ENCODE measurements around the gene TMSB4X.
"Not testable (repeated sequence)": the region's sequence is repeated elsewhere in the genome, so short reads cannot be mapped to it uniquely, and the experiment has no call there.

The TMSB4X gene

GRCh38 chrX:12974796-12975669 lies at the start of gene TMSB4X:
Gene TMSB4X (plus strand): TSS chrX:12975110.
- DNase-seq, result peak; percentile 93

DNA sequence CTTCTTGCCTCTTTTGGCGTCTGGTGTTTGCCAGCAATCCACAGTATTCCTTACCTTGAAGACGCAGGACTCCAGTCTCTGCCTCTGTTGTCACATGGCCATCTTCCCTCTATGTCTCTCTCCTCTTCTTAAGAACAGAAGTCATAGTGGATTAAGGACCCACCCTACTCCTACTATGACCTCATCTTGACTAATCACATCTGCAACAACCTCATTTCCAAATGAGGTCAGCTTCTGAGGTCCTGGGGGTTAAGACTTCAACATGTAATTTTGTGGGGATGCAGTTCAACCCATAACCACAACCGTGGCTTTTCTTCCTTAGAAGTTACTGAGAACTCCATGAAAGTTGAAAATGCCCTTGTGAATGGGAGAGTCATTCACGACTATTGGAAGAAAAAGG lies 45.2 kb upstream of the TMSB4X start:
- no peak for DNase-seq

GRCh38 chrX:12930150-12930549 lies 44.8 kb upstream of the TMSB4X start:
- no peak for DNase-seq

GRCh38 chrX:12932244-12932643 lies 42.7 kb upstream of the TMSB4X start:
- DNase-seq, result no peak

DNA sequence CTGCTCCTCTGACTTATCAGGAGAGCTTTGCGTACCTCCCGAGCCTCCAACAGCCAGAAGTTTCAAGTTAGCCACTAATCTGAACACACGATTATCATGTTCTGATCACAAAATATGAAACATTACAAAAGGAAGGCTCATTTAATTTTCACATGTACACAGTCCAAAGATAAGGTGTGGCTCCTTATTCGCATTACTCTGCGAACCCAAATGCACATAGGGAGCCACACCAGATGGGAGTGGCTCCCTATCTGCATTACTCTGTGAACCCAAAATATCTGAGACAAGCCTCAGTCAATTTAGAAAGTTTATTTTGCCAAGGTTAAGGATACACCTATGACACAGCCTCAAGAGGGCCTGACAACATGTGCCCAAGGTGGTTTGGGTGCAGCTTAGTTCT lies 40.1 kb upstream of the TMSB4X start:
- no peak for DNase-seq

- no peak for DNase-seq
Measured at GRCh38 chrX:12936947-12937346, 38.0 kb upstream of the TMSB4X start.

GRCh38 chrX:12940471-12940870 lies 34.4 kb upstream of the TMSB4X start:
- not testable (repeated sequence) for DNase-seq

DNA sequence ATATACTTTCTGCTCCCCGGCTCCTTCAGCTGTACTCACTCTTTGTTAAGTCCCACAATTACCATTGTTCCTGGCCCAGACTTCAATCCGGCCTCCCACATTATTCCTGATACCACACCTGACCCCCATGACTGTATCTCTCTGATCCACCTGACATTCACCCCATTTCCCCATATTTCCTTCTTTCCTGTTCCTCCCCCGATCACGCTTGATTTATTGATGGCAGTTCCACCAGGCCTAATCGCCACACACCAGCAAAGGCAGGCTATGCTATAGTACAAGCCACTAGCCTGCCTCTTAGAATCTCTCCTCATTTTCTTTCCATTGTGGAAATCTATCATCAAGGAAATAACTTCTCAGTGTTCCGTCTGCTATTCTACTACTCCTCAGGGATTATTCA lies 31.3 kb upstream of the TMSB4X start:
- not testable (repeated sequence) for DNase-seq

GRCh38 chrX:12944452-12944851 lies 30.5 kb upstream of the TMSB4X start:
- DNase-seq, result not testable (repeated sequence)

- no peak for DNase-seq
Measured at GRCh38 chrX:12945494-12945893, 29.4 kb upstream of the TMSB4X start.

DNA sequence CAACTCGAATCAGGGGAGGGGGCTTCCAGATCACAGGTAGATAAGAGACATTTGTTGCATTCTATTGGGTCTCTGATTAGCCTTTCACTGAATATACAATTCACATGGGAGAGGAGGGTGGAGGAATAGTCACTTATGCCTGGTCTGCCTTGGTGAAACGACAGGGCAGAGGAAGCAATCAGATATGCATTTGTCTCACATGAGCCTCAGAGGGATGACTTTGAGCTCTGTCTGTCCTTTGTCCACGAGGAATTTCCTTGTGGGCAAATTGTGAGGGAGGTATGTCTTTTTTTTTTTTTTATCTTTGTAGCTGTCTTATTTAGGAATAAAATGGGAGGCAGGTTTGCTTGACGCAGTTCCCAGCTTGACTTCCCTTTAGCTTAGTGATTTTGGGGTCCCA lies 28.5 kb upstream of the TMSB4X start:
- no peak for DNase-seq

GRCh38 chrX:12946838-12947544 lies 27.9 kb upstream of the TMSB4X start:
- DNase-seq, result peak; percentile 84

DNA sequence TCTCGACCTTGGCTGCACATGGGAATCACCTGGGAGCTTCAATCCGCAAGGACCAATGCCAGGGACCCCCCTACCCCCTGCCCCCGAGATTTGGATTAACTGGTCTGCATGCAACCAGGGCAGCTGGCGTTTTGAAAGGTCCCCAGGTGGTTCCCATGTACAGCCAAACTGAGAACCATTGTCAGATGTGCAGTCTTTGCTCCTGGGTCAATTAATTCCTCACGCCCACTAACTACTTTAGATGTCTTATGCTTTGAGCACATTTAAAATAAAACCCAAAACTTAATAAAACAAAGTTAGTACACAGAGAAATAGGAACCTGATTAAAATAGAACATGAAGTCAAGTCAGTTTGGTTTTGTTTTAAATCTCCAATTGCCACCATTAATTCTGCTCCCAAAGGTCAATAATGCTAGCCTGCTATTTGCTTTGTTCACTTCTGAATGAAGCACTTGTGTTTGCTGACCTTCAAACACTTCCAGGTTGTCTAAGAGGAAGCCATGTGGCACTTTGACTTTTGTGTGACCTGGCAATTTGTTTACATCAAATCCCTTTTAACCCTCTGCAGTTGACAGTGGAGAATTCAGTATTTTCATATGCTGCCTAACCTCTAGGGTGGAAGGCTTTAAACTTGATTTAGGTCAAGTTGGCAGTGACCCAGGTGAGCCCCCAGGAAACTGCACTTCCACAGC lies 27.2 kb upstream of the TMSB4X start:
- no peak for DNase-seq

DNA sequence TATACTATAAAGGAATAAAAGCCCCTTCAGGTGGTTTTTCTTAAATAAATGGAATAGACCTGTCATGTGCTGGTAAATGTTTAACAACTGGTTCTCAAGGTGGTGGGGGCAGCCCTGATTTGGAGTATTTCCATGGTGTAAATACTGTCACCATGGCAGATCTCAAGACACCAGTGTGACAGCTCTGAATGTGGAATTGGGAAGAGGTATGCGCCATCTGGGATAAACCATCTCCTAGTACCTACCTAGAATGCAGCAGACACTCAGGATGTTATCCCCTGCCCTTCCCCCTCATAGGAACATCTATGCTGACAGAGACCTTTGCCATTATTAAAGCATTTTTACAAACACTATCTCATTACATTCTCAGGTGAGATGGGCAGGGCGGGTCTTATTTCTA lies 26.4 kb upstream of the TMSB4X start:
- DNase-seq, result no peak

GRCh38 chrX:12949205-12949926 lies 25.5 kb upstream of the TMSB4X start:
- DNase-seq, result no peak

DNA sequence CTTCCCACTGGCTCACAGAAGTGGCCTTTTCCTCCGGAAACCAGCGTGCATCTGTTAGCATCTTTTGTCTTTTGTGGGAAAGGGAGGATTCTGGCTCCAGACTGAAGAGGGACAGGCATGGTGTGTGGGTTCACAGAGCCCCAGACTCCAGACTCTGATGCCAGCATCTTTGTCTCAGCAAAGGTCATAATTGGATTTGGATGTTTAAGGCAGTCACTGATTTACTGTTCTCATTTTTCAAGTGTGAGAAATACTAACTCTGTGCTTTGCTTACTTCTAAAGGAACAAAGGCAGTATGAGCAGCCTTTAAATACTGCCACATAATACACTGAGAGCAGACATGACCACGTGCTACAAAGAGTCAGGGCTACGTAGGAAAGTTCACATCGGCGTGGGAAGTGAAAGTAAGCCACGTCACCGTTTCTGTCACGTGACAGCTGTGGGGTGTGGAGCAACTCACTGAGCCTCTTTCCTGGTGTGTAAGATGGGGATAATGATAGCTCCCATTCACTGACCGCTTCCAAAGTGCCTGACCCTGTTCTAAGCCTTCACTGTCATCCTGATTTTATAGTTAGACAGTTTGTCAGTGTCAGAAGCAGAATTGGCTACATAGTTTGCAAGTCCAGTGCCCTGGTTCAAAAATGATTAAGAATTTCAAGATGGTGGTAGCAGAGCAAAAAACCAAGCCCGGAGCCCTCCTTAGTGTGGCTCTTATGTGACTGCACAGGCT lies 24.8 kb upstream of the TMSB4X start:
- peak; percentile 73 for DNase-seq

- peak; percentile 88 for DNase-seq
Measured at GRCh38 chrX:12950851-12951594, 23.9 kb upstream of the TMSB4X start.

DNA sequence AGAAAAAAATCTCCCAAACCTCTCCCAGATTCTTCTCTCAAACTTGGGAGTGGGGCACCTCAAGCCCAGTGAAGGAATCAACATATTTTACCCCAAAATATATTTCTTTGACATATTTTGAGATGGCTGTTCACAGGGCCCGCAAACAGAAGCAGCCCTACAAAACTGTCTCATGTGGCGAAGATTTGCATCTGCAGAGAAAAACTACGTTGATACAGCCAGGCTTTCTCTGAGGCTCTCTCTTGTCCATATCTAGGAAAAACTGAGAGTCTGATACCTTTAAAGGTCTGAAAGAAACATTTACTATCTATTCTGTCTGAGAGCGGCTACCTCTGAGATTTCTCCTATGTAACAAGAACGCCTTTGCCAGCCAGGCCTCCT lies 23.3 kb upstream of the TMSB4X start:
- DNase-seq, result peak; percentile 45

DNA sequence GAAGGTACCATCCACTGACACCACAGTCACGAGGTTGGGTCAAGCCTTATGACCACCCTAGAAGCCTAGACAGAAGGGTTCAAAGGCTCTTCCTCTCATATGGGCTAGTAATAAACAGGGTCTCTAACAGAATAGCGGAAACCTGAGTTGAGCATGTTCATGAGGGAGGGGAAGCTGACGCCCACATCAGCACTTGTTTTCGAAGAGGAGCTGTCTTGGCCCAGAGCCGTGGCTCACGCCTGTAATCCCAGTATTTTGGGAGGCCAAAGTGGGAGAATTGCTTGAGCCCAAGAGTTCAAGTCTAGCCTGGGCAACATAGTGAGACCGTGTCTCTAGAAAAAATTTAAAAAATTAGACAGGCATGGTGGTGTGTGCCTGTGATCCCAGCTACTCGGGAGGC lies 21.5 kb upstream of the TMSB4X start:
- DNase-seq, result no peak

GRCh38 chrX:12954376-12954775 lies 20.5 kb upstream of the TMSB4X start:
- no peak for DNase-seq

- DNase-seq, result peak; percentile 51
Measured at GRCh38 chrX:12954981-12955380, 19.9 kb upstream of the TMSB4X start.

Data from hematopoietic multipotent progenitor cell treated with erythropoietin and hydrocortisone succinate and interleukin-3 and kit ligand, for 4 days (in vitro differentiated cells).